Midbrain (tissue), 1 donor: ENCODE measurements around the gene MAST1.
"Not testable (repeated sequence)": the region's sequence is repeated elsewhere in the genome, so short reads cannot be mapped to it uniquely, and the experiment has no call there.

Experiments used
- DNase-seq: peaks from one replicate; lab custom pipeline; 2025; lab: John Stamatoyannopoulos, UW

Gene MAST1

GRCh38 chr19:12896460-12896859 lies 58.1 kb downstream of the MAST1 start:
- DNase-seq, result no peak

- DNase-seq, result no peak
Observed at GRCh38 chr19:12899891-12900518, 61.7 kb downstream of the MAST1 start.

GRCh38 chr19:12907166-12907565 lies 68.9 kb downstream of the MAST1 start:
- no peak for DNase-seq

- no peak for DNase-seq
Observed at GRCh38 chr19:12912571-12912970, 74.3 kb downstream of the MAST1 start.

GRCh38 chr19:12913011-12913561 lies 74.8 kb downstream of the MAST1 start:
- peak; percentile 88 for DNase-seq

- DNase-seq, result no peak
Observed at GRCh38 chr19:12913851-12914690, 75.8 kb downstream of the MAST1 start.

- DNase-seq, result not testable (repeated sequence)
Observed at GRCh38 chr19:12915860-12916259, 77.5 kb downstream of the MAST1 start.

- DNase-seq, result no peak
Observed at GRCh38 chr19:12918253-12918652, 79.9 kb downstream of the MAST1 start.

GRCh38 chr19:12921047-12921446 lies 82.7 kb downstream of the MAST1 start:
- DNase-seq, result no peak

- DNase-seq, result no peak
Observed at GRCh38 chr19:12922959-12923358, 84.6 kb downstream of the MAST1 start.
